HG03039 (cell line): ENCODE data around the gene TOX2.

Experiments
- ATAC-seq: cut with Tn5 transposase; IDR thresholded peaks from one replicate; pipeline ENCODE4 v1.9.1; 2021; ENCODE audit warnings: mild to moderate bottlenecking, moderate library complexity; ENCODE audit not compliant: unreplicated experiment

Gene TOX2

DNA sequence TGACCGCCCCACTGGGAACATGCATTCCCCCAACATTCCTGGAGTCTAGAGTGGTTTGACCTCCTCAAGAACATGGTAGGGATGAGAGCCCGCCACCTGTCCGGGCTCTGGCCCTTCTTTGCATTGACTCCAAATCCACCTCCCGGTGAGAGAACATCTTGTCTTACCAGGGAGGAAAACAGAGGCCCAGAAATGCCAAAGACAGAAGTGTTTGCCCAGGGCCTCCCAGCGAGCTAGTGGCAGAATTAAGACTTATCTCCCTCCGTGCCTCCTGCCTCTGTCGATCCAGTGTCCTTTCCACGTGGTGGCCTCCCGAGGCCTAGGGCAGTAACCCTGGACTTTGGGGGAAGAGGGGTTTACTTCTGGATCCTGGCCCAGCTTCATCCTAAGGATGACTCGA lies 137.5 kb downstream of the TOX2 start:
- ATAC-seq, result no peak

DNA sequence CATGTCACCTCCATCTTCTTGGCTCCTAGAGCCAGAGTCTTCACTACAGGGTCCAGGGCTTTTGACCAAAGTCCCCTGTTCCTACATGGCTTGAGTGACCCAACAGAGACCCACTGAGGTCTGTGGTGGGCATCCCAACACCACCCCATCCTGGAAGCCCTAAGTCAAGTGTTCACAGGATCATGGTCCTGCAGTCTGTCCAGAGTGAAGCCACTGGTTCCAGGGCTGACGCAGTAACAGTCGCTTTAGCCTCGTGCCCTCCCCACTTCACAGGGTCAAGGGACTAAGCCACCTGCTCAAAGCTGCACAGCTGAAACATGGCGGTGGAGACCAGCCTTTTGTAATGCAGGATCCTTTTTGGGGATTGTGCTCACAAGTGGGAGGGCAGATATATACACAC lies 138.4 kb downstream of the TOX2 start:
- ATAC-seq, result no peak

DNA sequence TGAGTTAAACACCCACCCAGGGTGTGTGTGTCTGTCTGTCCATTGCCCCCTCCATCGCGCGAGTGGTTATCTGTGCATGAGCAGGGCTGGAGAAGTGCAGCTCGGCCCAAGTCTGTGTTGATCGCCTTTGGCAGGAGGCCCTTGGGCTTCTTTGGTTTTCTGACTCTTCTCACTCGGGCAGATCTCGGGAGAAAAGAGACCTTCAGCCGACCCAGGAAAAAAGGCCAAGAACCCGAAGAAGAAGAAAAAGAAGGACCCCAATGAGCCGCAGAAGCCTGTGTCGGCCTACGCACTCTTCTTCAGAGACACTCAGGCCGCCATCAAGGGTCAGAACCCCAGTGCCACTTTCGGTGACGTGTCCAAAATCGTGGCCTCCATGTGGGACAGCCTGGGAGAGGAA lies 139.5 kb downstream of the TOX2 start:
- no peak for ATAC-seq

DNA sequence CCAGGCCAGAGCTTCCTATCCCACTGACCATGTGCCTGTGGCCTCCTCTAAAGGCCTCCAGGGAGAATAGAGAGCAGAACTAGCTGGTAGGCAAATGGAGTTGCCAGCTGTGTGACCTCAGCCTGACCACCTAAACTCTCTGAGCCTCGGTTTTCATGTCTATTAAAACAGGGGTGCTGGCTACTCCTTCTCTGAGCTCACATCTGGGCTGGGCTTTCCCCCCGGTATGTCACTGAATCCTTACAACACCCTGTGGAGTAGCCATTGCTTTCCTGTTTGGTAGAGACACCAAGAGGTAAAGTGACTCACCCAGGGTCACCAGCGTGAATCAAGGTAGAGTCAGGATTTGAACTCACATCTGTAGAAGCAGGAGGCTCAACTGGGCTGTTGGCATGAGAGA lies 140.2 kb downstream of the TOX2 start:
- no peak for ATAC-seq

DNA sequence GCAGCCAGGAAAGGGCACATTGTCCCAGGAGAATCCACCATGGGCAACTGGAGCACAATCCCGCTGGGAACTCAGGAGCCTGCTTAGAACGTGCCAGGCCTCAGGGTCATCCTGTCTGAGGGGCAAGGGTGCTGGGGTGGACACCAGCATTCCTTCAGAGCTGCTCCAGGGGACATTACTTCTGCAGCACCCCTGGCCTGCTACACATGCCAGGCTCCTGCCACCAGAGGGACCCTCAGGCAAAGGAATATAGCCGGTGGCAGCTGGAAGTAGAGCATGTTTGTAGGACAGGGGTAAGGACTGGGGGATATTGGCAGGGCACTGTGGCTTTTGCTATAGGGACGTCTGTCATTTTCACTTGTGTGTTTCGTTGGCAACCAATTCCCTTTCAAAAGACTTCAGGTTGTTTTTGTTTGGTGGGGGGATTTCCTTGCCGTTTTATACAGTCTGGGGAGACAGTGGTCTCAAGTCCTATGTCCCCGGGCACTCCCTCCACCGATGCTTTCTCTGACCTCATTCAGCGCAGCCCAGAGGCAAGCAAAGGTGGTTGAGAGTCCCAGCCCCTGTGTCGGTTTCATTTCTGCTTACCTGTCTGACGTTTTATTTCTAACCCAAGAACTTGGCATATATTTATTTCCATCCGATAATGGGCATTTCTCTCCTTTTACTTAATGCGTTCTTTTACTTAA lies 141.5 kb downstream of the TOX2 start:
- no peak for ATAC-seq

DNA sequence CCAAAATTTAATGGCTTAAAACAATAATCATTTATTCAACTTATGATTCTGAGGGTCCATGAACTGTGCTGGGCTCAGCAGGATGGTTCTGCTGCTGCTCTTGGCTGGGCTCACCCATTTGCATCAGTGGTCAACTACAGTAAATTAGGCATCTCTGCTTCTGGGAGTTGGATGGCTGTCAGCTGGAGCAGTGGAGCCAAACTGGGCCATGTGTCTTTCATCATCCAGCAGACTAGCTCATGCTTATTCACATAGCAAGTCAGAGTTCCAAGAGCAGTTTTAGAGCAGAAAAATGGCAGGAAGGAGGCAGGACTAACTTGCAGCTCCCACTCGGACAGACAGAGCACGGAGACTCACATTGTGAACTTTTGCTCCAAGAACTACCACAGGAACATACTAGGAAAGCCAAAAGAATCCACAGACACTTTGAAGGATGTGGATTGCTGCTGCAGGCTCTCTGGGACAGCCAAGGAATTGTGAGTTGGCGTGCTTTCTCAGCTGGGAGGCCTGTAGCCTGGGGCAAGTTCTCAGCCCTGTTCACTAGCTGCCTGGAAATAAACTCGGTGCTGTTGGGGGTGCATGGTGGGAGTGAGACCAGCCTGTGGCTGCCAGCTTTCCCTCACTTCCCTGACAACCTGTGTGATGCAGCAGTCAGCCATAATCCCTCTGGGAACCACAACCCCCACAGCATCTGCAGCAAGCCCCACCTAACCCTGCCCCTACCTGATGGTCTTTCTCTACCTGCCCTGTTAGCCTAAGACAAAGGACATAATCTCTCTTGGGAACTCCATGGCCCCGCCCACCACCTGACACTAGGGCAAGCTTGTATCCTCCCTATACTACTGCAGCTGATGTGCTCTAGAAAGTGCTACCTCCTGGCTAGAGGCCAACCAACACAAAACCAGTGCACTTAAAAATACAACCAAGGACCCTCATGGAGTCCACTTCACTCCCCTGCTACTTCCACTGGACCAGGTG lies 143.3 kb downstream of the TOX2 start:
- no peak for ATAC-seq

DNA sequence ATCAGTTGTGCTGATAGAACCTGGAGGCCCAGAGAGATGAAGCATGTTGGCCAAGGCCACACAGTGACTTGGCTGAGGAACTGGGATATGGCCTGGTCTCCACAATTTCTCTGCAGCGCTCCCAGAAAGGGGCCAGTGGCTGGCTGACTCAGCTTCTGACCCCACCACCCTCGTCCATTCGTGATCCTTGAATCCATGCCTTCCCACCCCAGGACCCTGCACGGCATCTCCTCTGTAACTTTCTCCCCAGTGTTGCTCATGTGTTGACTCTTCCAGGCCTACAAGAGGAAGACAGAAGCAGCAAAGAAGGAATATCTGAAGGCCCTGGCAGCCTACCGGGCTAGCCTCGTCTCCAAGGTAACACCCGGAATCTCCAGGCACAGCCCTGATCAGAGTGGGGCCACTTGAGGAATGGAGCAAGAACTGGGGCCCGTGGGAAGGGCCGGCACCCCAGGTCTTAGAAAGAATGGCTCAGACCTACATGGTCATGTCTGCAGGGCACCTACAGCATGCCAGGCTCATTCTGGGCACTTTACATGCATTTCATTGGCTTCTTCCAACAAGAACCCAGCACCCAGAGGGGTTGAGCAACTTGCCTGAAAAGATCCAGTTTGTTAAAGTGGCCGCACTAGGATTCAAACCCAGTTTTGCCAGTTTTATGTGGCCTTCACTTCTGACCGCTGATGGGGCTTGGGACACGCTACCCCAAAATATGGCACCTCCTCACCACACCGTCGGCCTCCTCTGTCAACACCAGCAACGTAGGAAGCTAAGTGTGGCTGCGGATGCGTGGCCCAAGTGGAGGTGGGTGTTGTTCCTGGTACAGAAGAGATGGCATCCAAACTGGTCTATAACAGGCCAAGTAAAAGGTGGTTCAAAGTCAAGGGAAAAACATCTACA lies 150.1 kb downstream of the TOX2 start:
- ATAC-seq, result no peak

DNA sequence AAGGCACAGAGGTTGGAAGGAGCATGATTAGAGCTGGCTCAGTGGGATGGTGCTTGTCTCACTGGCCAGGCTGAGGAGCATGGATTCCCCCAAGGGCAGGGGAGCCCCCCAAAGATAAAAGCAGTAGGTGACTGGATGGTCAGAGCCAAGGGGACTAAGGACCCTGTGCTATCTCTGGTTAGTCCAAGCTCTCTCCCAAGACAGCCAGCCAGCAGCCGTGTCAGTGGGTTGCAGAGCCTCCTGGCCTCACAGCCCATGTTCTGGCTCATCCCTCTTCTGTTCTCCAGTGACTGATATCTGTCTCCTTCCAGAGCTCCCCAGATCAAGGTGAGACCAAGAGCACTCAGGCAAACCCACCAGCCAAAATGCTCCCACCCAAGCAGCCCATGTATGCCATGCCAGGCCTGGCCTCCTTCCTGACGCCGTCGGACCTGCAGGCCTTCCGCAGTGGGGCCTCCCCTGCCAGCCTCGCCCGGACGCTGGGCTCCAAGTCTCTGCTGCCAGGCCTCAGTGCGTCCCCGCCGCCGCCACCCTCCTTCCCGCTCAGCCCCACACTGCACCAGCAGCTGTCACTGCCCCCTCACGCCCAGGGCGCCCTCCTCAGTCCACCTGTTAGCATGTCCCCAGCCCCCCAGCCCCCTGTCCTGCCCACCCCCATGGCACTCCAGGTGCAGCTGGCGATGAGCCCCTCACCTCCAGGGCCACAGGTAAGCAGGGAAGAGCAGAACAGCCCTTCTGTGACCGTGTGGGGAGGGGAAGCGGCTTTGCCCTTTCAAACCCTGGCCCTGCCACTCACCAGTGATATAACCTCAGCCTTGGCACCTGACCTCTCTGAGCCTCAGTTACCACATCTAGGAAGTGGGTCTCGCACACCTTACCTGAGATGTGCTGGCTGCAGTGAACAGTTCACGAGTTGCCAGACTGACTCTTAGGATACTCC lies 151.0 kb downstream of the TOX2 start:
- ATAC-seq, result no peak

DNA sequence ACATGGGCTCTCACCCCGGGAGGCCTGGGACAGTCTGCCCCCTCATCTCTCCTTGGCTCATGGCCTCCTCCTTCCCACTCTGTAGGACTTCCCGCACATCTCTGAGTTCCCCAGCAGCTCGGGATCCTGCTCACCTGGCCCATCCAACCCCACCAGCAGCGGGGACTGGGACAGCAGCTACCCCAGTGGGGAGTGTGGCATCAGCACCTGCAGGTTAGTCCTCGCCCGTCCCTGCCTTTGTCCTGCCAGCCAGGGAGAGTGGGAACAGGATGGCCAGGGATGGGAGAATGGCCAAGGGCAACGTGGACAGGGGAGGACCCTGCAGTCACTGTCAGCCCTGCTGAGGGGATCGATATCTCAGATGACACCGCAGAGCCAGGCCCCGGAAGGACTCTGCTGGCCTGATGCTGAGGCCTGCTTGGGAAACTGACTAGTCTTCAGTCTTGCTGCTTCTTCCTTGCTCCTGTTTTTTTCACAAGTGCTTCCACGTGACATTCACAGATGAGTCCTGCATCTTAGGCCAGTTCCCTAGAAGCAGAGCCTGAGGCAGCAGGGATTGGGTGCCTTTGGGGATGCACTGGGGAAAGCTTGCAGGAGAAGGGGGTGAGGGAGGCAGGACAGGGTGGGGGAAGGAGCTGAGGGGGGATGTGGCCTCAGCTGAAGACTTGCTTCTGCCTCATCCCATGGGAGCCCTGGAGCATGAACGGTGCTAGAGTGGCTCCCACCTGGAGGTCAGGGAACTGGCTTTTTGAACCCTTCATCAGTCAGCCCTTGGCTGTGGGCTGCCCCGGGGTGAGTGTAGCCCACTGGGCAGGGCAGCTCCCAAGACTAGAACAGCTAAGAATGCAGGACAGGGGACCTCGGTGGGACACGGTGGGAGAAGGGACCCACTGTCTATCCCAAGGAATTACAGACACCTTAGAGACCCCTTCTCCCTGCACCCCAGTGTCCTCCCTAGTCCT lies 152.3 kb downstream of the TOX2 start:
- no peak for ATAC-seq

DNA sequence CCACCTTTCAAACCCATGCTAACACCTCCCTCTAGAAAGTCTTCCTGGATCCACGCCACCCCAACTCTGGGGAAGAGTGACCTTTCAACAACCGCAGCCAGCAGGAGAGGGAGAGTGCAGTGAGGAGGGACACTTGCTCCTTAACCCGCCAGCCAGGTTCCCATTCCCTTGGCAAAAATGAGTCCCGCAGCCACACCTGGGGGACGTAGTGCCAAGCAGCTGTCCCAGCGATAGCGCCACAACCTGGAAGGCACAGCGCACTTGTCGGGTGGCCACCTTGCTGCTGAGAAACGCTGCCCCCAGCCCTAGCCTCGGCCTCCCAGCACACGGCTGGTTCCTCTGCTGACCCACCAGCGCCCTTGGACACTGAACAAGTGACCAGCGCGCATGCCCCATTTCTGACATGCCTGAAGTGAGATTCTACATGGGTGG lies 153.0 kb downstream of the TOX2 start:
- no peak for ATAC-seq

DNA sequence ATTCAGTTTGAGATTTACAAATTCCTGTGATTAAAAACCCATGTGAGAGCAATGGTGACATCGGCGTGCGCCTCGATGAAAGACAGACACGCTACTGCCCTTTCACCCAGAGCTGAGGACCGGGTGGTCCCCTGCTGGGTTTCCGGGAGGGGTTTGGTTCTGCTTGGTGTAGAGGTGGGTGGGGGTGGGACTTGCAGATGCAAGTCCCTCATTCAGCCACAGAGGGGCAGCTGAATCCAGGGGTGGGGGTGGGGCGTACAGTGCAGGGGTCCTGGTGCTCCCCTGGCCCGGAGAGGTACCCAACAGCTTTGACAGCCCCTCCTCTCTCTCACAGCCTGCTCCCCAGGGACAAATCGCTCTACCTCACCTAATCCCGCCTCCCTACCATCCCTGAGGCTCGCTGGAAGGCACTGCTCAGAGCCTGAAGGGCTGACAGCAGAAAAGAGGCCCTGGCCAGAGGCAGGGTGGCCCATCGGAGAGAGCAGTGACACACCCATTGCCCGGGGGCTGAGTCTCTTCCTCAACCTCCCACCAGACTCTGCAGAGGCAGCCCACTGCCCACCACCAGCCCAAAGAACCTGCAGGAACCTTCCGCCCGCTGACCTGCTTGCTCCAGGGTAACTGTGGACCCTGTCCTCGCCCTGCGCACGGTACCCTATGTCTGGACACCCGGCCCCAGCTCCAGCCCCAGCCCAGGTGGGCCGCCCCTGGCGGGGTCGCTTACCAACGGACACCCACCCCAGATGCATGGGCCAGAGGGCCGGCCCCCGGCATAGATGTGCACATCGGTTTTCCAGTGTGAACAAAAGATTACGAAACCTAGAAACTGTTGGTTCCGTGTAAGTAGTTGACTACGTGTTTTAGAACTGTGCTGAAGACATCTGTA lies 153.9 kb downstream of the TOX2 start:
- ATAC-seq, result no peak

DNA sequence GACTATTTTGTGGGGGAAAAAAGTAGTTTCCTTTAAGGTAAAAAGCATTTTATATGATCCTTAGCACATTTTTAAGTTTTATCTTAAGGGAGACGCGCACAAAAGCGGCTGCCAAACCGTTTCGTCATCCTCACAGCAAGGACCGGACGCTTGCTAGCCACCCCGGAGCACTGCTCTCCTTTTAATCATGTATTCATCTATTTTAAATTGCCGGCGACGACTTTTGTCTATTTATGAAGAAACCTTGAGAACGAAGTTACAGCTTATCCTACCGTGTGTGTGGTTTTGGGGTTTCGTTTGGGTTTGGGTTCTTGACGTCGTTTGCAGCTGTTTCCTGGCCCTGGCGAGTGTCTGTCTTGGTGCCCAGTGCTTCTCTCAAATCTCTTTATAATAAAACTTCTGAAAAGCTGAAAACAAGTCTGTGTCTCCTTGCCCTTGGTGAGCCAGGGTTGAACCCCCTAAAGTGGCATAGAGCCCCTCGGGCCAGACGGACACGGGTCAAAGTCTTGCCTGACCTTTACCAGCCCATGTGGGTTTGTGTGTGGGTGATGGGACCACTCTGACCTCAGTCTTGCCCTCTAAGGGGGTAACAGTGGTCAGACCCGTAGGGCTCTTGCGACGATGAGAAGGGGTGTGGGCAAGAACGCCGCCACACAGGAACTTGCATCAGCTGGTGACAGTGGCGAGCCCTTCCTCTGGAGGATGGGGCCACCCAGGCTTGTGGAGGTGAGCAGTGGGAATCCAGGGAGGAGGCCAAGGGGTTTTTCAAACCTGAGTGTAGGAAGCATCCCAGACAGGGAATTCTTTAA lies 154.8 kb downstream of the TOX2 start:
- ATAC-seq, result no peak

DNA sequence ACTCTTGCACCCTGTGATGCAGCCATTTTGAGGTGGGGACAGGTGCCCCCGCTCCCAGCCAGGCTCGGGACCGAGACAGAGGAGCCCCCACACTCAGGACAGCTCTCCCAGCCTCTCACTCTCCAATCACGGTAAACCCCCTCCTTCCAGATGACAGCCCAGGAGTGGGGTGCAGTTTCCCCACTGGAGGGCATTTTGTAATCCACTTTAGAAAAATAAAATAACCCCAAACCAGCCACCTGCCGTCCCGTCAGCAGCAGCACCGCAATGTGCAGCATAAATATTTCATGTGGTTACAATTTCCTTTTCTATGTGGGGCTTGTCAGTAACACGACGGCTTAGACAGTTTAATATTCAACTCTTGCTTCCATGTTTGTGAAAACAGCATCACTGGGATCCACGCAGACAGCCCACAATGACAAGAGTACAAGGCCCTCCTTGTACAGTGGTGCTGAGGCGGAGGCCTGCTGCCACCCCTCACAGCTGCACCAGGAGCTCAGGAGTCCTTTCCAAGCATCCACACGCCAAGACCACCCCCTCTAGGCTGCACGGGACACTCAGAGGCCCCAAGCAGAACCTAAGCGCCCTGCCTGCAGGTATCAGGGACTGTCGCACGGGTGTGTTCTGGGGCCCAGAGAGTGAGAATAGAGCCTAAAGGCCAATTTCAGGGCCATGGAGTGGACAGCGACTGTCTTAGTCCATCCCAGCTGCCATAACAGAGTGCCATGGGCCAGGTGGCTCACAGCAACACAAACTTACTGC lies 155.7 kb downstream of the TOX2 start:
- ATAC-seq, result no peak

DNA sequence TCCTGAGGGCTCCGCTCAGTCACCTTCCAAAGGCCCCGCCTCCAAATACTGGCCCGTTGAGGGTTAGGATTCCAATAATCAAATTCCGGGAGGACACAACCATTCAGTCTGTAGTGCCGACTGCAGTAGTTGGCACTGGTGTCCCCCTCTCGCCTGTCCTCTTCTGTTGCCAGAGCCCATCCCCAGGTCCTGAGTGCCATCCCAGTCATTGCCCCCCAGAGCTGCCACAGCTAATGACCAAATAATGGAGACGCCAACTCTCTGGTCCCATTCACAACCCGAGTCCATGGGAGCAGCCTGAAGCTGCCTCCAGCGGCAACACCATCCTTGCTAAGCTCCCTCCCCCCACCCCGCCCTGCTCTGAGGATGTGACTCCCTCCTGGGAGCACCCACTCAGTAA lies 156.4 kb downstream of the TOX2 start:
- ATAC-seq, result no peak

DNA sequence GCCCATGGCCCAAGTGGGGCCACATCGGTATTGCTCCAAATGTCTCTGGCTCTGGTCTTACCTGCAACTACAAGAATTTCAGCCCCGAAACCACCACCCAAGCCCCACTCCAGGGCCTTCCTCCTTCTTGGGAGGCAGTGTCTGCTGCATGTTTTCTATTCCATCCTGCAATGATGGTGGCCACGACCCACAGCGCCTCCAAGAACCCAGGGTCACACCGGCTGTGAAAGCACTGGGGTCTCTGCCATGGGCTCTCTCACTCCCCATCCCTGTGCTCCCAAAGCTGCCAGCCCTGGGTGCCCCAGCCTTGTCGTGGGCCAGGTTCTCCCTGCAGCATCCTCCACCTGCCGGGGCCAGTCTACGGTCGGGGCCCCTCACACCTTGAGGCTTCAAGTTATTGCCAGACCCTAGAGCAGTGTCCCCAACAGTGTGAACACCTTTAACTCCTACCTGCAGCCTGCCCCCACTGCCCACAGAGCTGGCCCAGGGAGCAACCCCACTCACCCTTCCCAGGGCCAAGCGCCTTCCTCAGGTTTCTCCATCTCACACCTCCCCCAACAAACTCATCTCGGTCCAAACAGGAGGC lies 157.0 kb downstream of the TOX2 start:
- ATAC-seq, result no peak

DNA sequence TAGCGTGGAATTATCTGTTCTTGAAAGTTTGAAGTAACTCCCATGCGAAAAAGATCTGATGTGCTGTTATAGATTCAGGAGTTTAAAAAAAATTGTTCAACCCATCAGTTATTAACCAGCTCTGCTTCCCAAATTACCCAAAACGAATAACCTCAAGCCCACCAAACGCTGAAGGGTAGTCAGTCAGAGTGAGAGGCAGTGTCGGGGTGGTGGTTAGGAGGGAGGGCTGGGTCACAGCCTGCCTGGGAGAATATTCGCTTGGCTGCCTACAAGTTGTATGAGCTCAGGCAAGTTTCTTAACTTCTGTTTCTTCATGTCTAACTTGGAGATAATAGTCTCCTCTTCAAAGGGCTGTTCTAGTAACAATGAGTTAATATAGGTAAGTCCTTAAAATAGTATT lies 157.7 kb downstream of the TOX2 start:
- no peak for ATAC-seq
